Heart left ventricle (tissue), 16 donors: Measurements from ENCODE around the gene TEDC1. TPM values are rescaled to one million over a fixed set of nuclear protein-coding genes. Genes with fewer than 3 reads are reported as not detected.

Experiments used
- ATAC-seq, 4 donors: fragments of 200-7000 bp; cut with Tn5 transposase; one replicate each; pipeline ENCODE4 v1.9.1; 2020 to 2022; ENCODE audit warnings: moderate library complexity in 4 of 4, mild to moderate bottlenecking in 3 of 4, moderate number of reproducible peaks in 1 of 4
- DNase-seq, 5 donors: peaks; one replicate each; pipeline ENCODE4 v3.0.0-alpha.2; 2020
- H3K27ac ChIP-seq, 12 donors: fragments of 200-600 bp; sonication (generic) in 4 of 12; one replicate each; pipeline versions ENCODE4 v1.5.0 to v1.8.0; 2016 to 2022; ENCODE audit warnings: mild to moderate bottlenecking in 2 of 12
- H3K27me3 ChIP-seq, 9 donors: fragments of 200-600 bp; sonication (generic) in 2 of 9; one replicate each; pipeline versions ENCODE4 v1.5.1 to v1.8.0; 2016 to 2022; ENCODE audit warnings: mild to moderate bottlenecking in 3 of 9
- H3K36me3 ChIP-seq, 9 donors: fragments of 200-600 bp; sonication (generic) in 2 of 9; one replicate each; pipeline versions ENCODE4 v1.5.0 to v1.8.0; 2018 to 2022; ENCODE audit warnings: mild to moderate bottlenecking in 2 of 9
- H3K4me1 ChIP-seq, 12 donors: fragments of 200-600 bp; sonication (generic) in 4 of 12; one replicate each; pipeline versions ENCODE4 v1.5.0 to v1.8.0; 2016 to 2022; ENCODE audit warnings: mild to moderate bottlenecking in 3 of 12
- H3K4me3 ChIP-seq, 12 donors: fragments of 200-600 bp; sonication (generic) in 4 of 12; one replicate each; pipeline versions ENCODE4 v1.5.0 to v1.8.0; 2017 to 2022; ENCODE audit warnings: mild to moderate bottlenecking in 9 of 12, moderate library complexity in 4 of 12
- H3K9me3 ChIP-seq, 12 donors: fragments of 200-600 bp; sonication (generic) in 4 of 12; one replicate each; pipeline versions ENCODE4 v1.5.0 to v1.8.0; 2016 to 2022; ENCODE audit warnings: mild to moderate bottlenecking in 1 of 12
- POLR2A ChIP-seq, 2 donors: fragments of 450-650 bp; IDR thresholded peaks; one replicate each; pipeline ENCODE4 v1.6.1; 2017; ENCODE audit warnings: antibody characterized with exemption in 2 of 2, mild to moderate bottlenecking in 2 of 2, moderate library complexity in 2 of 2
- WGBS, 4 donors: extraction: QIAGEN DNeasy Blood & Tissue Kit in 2 of 4; methylation state at CpG; one replicate each; pipeline versions ENCODE4 v1.1.5 to v1.1.7; 2013 to 2018; 5-methylcytosine and 5-hydroxymethylcytosine counted together
- intact Hi-C, 10 donors: fragments of 100-400 bp; cut with DNase I; formaldehyde crosslinking; loops; one replicate each; pipeline versions ENCODE4 v1.11.1 to v1.14.2; 2022
- polyA plus RNA-seq, 2 donors: library from polyadenylated mRNA; stranded (reverse); fragments of 200-250 nt; gene quantifications; one replicate each; pipeline ENCODE4 v1.2.3, GENCODE V29; 2013
- total RNA-seq, 9 donors: library from RNA; depleted of rRNA in 2 of 9; stranded (reverse); fragments of >200 nt in 2 of 9; fragmentation: NEBNext Ultra II Directional in 3 of 9; extraction: Animal tissue kit (Norgen Biotek cat#: 25700) in 3 of 9; gene quantifications; one replicate each; pipeline versions ENCODE4 v1.1.0 to v1.2.4, GENCODE V29; 2016 to 2023
- TF ChIP-seq, protein P1 (sequence below), 12 donors: fragments of 200-600 bp; sonication (generic) in 4 of 12; IDR thresholded peaks; one replicate each; pipeline versions ENCODE4 v1.5.0 to v1.8.0; 2018 to 2022; ENCODE audit warnings: antibody characterized with exemption in 12 of 12, mild to moderate bottlenecking in 5 of 12
- donor health status: ischemic (EF 13 %, LVEDD 7.1; RV severe dilation, severe dysfunction).
- donor health status: healthy with polysubstance abuse.
- donor health status: DM: no; HTN: yes; CAD: no.
- donor health status: DM: no; HTN: no; CAD: no.
- donor health status: ischemic (EF 25% LVEDD 6.9; RV normal size, moderate dysfunction).
- donor health status: ischemic (EF 25% LVEDD 5.7; RV mildly dilated, moderate dysfunction).
- donor health status: healthy.
- donor health status: DM: yes; HTN: yes; CAD: no.
- donor health status: ischemic (EF 35%, LVEDD 5.7; RV mildly dilated, moderate dysfunction).
- donor health status: nonischemic (EF 11% LVEDD 7.7; RV severe dilation, severe dysfunction).
- donor health status: DM: yes; HTN: yes; CAD: no.
- donor health status: PGD.
- donor health status: ischemic (EF 29% LVEDD 5.4; RV normal size, mild dysfunction).
- donor health status: nonischemic (EF 23%, LVEDD 6.1; RV moderate dilation, normal function).

Gene TEDC1
- total and polyA plus RNA-seq, 11 donors: 0.94 to 12.4 (median 3.7) TPM

DNA sequence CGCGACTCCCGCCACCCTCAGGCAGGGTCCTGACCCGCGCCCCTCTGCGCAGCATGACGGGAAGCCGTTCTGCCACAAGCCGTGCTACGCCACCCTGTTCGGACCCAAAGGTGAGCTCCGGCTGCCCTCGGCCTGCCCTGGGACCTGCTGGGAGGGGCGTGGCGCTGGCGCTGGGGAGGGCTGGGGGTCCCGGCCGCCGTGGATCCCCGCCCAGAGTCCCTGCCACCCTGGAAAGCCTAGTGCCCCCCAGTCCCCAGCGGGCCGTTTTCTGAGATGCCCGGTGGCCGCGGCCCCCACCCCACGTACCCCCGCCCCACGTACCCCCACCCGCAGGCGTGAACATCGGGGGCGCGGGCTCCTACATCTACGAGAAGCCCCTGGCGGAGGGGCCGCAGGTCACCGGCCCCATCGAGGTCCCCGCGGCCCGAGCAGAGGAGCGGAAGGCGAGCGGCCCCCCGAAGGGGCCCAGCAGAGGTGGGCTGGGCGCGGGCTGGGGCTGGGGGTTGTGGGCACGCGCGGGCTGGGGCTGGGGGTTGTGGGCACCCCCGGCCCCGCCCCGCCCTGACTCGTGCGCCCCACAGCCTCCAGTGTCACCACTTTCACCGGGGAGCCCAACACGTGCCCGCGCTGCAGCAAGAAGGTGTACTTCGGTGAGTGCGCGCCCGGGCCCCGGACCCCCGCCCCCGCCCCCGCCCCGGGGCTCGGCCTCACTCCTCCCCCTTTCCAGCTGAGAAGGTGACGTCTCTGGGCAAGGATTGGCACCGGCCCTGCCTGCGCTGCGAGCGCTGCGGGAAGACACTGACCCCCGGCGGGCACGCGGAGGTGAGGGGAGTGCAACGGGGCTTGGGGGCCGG is 12.4 kb upstream of the TEDC1 start:
- WGBS, 4 donors: 48 to 70% (median 53%) methylated on average over 35 to 81 of the region's 81 CpGs; no CpG with 5 or more reads in 1 of the 4 donors
- Histone ChIP-seq H3K4me3 (peak overlapping the region in 2 of 12 donors; percentile 13 to 18), H3K27me3 (peaks cover 0 to 30% (median 0%) of the 10 kb centered on the region in 9 donors), H3K9me3 (no peaks in the 10 kb centered on the region), H3K4me1 (peaks cover 21 to 80% (median 68%) of the 10 kb centered on the region in 12 donors), H3K36me3 (peaks cover 0 to 22% (median 15%) of the 10 kb centered on the region in 9 donors), H3K27ac (peak overlapping the region in 11 of 12 donors; percentile 31 to 100 (median 96))
- ATAC-seq (no peak), DNase-seq (no peak)
- TF ChIP-seq, protein P1, sequence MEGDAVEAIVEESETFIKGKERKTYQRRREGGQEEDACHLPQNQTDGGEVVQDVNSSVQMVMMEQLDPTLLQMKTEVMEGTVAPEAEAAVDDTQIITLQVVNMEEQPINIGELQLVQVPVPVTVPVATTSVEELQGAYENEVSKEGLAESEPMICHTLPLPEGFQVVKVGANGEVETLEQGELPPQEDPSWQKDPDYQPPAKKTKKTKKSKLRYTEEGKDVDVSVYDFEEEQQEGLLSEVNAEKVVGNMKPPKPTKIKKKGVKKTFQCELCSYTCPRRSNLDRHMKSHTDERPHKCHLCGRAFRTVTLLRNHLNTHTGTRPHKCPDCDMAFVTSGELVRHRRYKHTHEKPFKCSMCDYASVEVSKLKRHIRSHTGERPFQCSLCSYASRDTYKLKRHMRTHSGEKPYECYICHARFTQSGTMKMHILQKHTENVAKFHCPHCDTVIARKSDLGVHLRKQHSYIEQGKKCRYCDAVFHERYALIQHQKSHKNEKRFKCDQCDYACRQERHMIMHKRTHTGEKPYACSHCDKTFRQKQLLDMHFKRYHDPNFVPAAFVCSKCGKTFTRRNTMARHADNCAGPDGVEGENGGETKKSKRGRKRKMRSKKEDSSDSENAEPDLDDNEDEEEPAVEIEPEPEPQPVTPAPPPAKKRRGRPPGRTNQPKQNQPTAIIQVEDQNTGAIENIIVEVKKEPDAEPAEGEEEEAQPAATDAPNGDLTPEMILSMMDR (IDR thresholded peaks at IDR 0.05): no peak
- TF ChIP-seq POLR2A (IDR thresholded peaks at IDR 0.05): no peak
- intact Hi-C loops: loop anchor here in 1 of 10 donors (5.0 kb wide), 1 partner anchor 81 kb away; the partner anchor contains the start of gene TEX22

DNA sequence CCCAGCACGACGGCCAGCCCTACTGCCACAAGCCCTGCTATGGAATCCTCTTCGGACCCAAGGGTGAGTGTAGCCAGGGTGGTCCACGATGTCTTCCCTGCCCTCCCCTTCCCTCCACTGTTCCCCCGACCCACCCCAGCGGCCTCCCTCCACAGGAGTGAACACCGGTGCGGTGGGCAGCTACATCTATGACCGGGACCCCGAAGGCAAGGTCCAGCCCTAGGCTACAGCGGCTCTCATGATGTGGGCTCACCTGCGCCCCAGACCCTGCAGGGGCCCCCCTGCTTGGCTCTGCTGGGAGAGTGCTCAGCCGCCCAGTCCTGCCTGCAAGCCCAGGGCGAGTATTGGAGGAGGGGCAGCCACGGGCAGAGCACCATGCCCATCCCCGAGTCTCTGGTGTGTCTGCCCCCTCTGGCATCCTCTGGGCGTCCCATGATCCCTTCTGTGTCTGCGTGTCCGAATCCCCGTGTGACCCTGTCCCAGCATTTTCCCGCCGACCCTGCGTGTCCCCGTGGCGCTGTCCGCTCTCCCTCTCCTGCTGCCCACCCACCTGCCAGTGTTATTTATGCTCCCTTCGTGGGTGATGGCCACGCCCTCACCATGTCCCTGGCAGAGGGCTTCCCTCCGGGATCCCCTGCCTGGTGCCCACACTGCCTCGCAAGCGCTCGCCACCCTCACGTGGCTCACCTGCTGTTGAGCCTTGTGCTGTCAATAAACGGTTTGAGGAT is 11.5 kb upstream of the TEDC1 start:
- Histone ChIP-seq H3K27ac (peak overlapping the region in 11 of 12 donors; percentile 94 to 100 (median 98)), H3K36me3 (peaks cover 0 to 22% (median 15%) of the 10 kb centered on the region in 9 donors), H3K9me3 (no peaks in the 10 kb centered on the region), H3K4me3 (no peak overlapping the region), H3K4me1 (peaks cover 25 to 86% (median 74%) of the 10 kb centered on the region in 12 donors), H3K27me3 (peaks cover 0 to 27% (median 0%) of the 10 kb centered on the region in 9 donors)
- intact Hi-C loops: loop anchor here in 2 of 10 donors (5.0 to 10.0 kb wide), 2 partner anchors 65 to 82 kb away; partner anchors contain the start of genes MTA1 (in 1 of the 2) and TEX22 (in 1 of the 2)
- 47 to 59% (median 52%) methylated on average over 33 to 34 of the region's 34 CpGs for WGBS, 4 donors
- no peak for DNase-seq
- no peak for TF ChIP-seq POLR2A (IDR thresholded peaks at IDR 0.05)
- no peak for ATAC-seq

DNA sequence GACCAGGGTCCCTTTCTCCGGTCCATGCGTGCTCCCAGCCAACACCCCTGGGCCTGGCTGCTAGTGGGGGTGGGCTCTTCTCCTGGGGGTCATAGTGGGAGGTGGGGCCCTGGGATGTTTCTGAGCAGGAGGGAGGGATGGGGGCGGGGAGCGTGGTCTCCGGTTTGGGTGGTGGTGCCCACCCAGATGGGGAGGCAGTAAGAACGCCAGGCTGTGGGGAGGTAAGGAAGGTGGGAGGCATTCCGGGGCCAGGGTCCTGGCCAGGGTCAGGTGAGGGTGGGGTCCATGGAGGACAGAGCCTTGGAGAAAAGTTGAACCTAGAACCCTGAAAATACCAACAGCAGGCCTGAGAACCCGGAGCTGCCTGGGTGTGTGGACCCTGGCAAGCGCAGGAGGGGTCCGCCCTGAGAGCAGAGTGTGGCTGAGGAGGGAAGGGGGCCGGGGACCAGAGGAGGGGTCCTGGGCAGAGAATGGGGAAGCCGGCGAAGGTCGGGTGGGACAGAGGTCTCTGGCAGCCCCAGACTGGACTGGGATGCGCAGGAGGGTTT is 10.8 kb upstream of the TEDC1 start:
- H3K27ac ChIP-seq: peak overlapping the region; percentile 94 to 100 (median 97)
- H3K4me1 ChIP-seq: peaks cover 25 to 92% (median 81%) of the 10 kb centered on the region in 12 donors
- intact Hi-C loops: loop anchor here in 1 of 10 donors (10.0 kb wide), 1 partner anchor 65 kb away; the partner anchor contains the start of gene MTA1
- peaks cover 0 to 21% (median 0%) of the 10 kb centered on the region in 9 donors for H3K27me3 ChIP-seq
- ATAC-seq (no peak), DNase-seq (no peak)
- TF ChIP-seq, protein P1 (IDR thresholded peaks at IDR 0.05): no peak
- TF ChIP-seq POLR2A (IDR thresholded peaks at IDR 0.05): no peak
- H3K4me3 ChIP-seq: peak overlapping the region in 3 of 12 donors; percentile 38 to 54 (median 54)
- peaks cover 0 to 22% (median 15%) of the 10 kb centered on the region in 9 donors for H3K36me3 ChIP-seq
- no peaks in the 10 kb centered on the region for H3K9me3 ChIP-seq
- WGBS, 4 donors: 60 to 63% (median 61%) methylated on average over 14 to 15 of the region's 15 CpGs
